Mucosa of descending colon (tissue), 3 donors: ENCODE measurements around the gene WDFY4. TPM values are rescaled to one million over a fixed set of nuclear protein-coding genes. Genes with fewer than 3 reads are reported as not detected.

Source experiments
- ATAC-seq: fragments of 200-7000 bp; cut with Tn5 transposase; one replicate; pipeline ENCODE4 v1.9.1; 2020; ENCODE audit warnings: mild to moderate bottlenecking, moderate library complexity
- DNase-seq, 3 donors: peaks; one replicate each; pipeline ENCODE4 v3.0.0-alpha.2; 2020
- H3K36me3 ChIP-seq: fragments of 200-600 bp; one replicate; pipeline ENCODE4 v1.8.0; 2021; ENCODE audit warnings: low read depth, mild to moderate bottlenecking
- H3K4me1 ChIP-seq: fragments of 200-600 bp; one replicate; pipeline ENCODE4 v1.8.0; 2021; ENCODE audit warnings: low read depth, mild to moderate bottlenecking
- H3K4me3 ChIP-seq: fragments of 200-600 bp; one replicate; pipeline ENCODE4 v1.8.0; 2021; ENCODE audit warnings: mild to moderate bottlenecking
- H3K9me3 ChIP-seq: fragments of 200-600 bp; one replicate; pipeline ENCODE4 v1.8.0; 2021; ENCODE audit warnings: mild to moderate bottlenecking
- intact Hi-C, 2 donors: fragments of 100-400 bp; cut with DNase I in 1 of 2; cut with micrococcal nuclease in 1 of 2; formaldehyde crosslinking; loops; one replicate each; pipeline versions ENCODE4 v1.11.0 to v1.11.1; 2022; cut with DNase I, micrococcal nuclease
- total RNA-seq, 3 donors: library from RNA; stranded (reverse); fragmentation: NEBNext Ultra II Directional in 2 of 3; extraction: Animal tissue kit (Norgen Biotek cat#: 25700) in 2 of 3; gene quantifications; one replicate each; pipeline versions ENCODE4 v1.2.1 to v1.2.4, GENCODE V29; 2021 to 2023
- TF ChIP-seq, protein P1 (sequence below): fragments of 200-600 bp; IDR thresholded peaks from one replicate; pipeline ENCODE4 v1.8.0; 2022; ENCODE audit warnings: antibody characterized with exemption, mild to moderate bottlenecking
- donor health status: DM: no; HTN: no; CAD: no; lungs with moderate emphysema.
- donor health status: DM: no; HTN: no; CAD: no.
- donor health status: DM: no; HTN: yes; CAD: no.

Gene WDFY4
- total RNA-seq, 3 donors from 2014 or later: 2.1 to 3.3 (median 2.2) TPM

- no peaks in the 10 kb centered on the region for H3K9me3 ChIP-seq
- H3K4me1 ChIP-seq: no peaks in the 10 kb centered on the region
- ATAC-seq: peak; percentile 23
- no peaks in the 10 kb centered on the region for H3K36me3 ChIP-seq
- intact Hi-C loops: loop anchor here in 1 of 2 donors (10.0 kb wide), 1 partner anchor 311 kb away; no protein-coding TSS in a partner anchor
- peak in 1 of 3 donors; percentile 9 for DNase-seq
- H3K4me3 ChIP-seq: no peak overlapping the region
- TF ChIP-seq, protein P1, sequence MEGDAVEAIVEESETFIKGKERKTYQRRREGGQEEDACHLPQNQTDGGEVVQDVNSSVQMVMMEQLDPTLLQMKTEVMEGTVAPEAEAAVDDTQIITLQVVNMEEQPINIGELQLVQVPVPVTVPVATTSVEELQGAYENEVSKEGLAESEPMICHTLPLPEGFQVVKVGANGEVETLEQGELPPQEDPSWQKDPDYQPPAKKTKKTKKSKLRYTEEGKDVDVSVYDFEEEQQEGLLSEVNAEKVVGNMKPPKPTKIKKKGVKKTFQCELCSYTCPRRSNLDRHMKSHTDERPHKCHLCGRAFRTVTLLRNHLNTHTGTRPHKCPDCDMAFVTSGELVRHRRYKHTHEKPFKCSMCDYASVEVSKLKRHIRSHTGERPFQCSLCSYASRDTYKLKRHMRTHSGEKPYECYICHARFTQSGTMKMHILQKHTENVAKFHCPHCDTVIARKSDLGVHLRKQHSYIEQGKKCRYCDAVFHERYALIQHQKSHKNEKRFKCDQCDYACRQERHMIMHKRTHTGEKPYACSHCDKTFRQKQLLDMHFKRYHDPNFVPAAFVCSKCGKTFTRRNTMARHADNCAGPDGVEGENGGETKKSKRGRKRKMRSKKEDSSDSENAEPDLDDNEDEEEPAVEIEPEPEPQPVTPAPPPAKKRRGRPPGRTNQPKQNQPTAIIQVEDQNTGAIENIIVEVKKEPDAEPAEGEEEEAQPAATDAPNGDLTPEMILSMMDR: no peak
Observed at GRCh38 chr10:48976196-48976595, 291.5 kb downstream of the WDFY4 start.

DNA sequence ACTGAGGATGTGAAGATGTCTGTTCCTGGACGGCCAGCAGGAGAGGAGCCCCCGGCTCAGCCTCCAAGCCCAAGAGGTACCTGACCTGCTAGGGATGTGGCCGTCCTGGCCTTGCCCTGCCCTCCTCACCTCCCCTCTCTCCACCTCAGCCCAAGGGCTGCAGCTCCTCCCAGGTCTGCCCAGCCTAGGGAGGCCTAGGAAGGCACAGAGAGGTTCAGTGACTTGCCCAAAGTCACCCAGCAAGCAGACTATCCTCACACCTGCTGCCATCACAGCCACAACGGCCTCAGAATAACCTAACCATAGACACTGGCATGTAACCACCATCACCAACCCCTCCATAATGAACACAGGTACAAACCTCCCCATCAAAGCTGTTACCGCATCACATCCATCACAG, 293.6 kb downstream of the WDFY4 start:
- DNase-seq (no peak), ATAC-seq (no peak)
- H3K9me3 ChIP-seq: no peaks in the 10 kb centered on the region
- H3K4me1 ChIP-seq: no peaks in the 10 kb centered on the region
- H3K4me3 ChIP-seq: no peak overlapping the region
- no peaks in the 10 kb centered on the region for H3K36me3 ChIP-seq
- intact Hi-C loops: loop anchor here in 1 of 2 donors (10.0 kb wide), 1 partner anchor 314 kb away; no protein-coding TSS in a partner anchor
- TF ChIP-seq, protein P1: no peak

DNA sequence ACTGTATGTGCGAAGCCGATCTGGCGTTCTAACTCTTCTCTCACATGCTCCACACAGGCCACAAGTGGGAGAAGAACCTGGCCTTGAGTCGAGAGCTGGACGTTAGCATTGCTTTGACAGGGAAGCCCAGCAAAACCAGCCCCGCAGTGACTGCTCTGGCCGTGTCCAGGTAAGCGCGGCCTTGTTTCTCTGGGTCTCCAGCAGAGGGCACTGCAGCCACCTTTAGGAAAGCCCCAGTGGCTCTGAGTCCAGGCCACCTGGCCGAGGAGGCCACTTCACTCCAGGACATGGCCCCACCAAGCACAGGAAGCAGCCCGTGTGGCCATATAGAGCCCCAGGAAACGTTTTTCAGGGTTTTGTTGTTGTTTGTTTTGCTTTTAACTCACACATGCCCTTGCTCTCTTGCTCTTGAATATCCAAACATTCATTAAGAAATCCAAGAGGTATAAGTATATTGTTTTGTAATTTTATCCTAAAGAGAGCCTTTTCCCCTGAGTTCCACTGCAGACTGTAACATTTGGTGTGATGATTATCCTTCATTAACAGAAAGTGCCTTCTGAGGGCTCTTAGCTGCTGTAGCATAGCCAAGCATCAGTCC, 296.7 kb downstream of the WDFY4 start:
- TF ChIP-seq, protein P1: peak; percentile 58
- peak; percentile 81 for ATAC-seq

DNA sequence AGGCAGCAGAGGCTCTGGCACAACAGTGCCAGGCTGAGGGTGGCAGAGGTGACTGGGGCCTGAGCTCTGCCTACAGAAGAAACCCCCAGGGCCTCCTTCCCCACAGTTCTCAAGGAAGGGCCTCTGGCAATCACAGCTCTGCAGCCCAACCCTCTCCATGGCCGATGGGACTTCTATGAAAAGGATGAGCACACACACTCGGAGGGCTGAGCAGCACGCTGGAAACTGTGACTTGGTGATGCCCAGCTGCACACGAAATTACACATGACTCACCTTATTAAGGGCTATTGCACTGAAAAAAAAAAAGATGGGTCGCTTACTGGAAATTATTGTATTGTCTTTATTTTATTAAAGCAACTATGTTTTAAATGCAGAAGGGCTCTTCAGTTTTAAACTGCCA, 297.9 kb downstream of the WDFY4 start:
- H3K4me3 ChIP-seq: no peak overlapping the region
- DNase-seq: no peak
- H3K9me3 ChIP-seq: no peaks in the 10 kb centered on the region
- intact Hi-C loops: loop anchor here in 1 of 2 donors (10.0 kb wide), 1 partner anchor 182 kb away; no protein-coding TSS in a partner anchor
- no peaks in the 10 kb centered on the region for H3K4me1 ChIP-seq
- no peak for ATAC-seq
- TF ChIP-seq, protein P1: no peak
- H3K36me3 ChIP-seq: no peaks in the 10 kb centered on the region

More for the DNA sequence above, 296.7 kb downstream of the WDFY4 start:
- intact Hi-C loops: loop anchor here in 1 of 2 donors (10.0 kb wide), 1 partner anchor 183 kb away; no protein-coding TSS in a partner anchor
- H3K4me3 ChIP-seq: no peak overlapping the region
- H3K9me3 ChIP-seq: no peaks in the 10 kb centered on the region
- DNase-seq: peak in 2 of 3 donors; percentile 52 to 58
- no peaks in the 10 kb centered on the region for H3K36me3 ChIP-seq
- no peaks in the 10 kb centered on the region for H3K4me1 ChIP-seq

DNA sequence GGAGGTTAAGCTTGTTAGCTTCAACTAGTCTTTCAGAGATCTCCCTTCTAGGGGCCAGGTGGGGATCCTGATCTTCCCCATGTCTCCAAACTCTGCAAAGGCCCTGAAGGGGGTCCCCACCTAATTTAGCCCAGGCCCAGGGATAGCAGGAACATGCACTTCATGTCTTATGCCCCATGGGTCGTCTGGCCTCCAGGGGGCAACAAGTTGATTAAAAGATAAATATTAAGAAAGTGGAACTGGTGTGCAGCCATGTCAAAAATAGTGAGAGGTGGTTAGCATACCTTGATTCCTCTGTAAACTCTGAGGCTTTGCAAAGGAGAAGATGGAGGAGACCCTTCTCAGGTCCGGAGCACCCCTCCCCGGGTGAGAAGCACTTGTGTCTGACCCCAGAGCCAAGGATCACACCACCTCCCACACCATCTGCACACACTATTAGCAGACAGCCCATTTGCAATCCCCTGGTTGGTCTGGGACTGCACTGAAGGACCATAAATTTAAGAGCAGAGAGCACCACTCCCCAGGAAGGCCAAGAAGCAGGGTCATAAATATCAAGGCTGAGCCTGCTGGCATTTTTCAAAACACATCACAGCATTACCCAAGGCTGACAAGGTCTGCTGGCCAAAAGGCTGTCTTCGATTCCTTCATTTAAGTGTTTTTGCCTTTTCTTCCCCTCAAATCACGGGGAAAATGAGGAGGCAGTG, 299.1 kb downstream of the WDFY4 start:
- TF ChIP-seq, protein P1: no peak
- ATAC-seq (no peak), DNase-seq (no peak)
- Histone ChIP-seq H3K9me3 (no peaks in the 10 kb centered on the region), H3K4me1 (no peaks in the 10 kb centered on the region), H3K36me3 (no peaks in the 10 kb centered on the region), H3K4me3 (no peak overlapping the region)
- intact Hi-C loops: loop anchor here in 1 of 2 donors (10.0 kb wide), 1 partner anchor 181 kb away; no protein-coding TSS in a partner anchor
